Stimulated activated CD8-positive, alpha-beta memory T cell treated with anti-CD3 and anti-CD28 coated beads, Interleukin-15, amount 100 ng/mL, for 24 hours (primary cell): ENCODE data around the gene KRTAP5-11.
"Not testable (repeated sequence)": the region's sequence is repeated elsewhere in the genome, so short reads cannot be mapped to it uniquely, and the experiment has no call there.

ENCODE experiments used
- DNase-seq: peaks from one replicate; pipeline ENCODE4 v3.0.0-alpha.2; 2020; ENCODE audit warnings: low read depth

KRTAP5-11 gene

GRCh38 chr11:71555508-71555907 lies 27.2 kb downstream of the KRTAP5-11 start:
- DNase-seq, result no peak

GRCh38 chr11:71554996-71555395 lies 27.7 kb downstream of the KRTAP5-11 start:
- DNase-seq, result no peak

- no peak for DNase-seq
Observed at GRCh38 chr11:71551711-71552110, 31.0 kb downstream of the KRTAP5-11 start.

- DNase-seq, result no peak
Observed at GRCh38 chr11:71548716-71549151, 33.9 kb downstream of the KRTAP5-11 start.

DNA sequence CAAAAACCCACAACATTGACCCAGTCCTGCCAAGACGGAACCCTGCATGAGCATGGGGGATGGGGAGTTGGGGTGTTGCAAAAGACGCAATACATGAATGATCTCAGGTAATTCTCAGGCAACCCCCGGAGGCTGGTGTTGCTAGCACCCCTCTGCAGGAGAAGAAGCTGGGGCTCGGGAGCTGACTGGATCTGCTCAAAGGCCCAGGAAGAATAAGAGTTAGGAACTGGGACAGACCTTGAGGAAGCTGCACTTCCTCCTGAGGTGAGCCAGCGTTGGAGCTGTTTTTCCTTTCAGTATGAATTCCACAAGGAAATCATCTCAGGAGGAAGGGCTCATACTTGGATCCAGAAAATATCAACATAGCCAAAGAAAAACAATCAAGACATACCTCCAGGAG lies 34.6 kb downstream of the KRTAP5-11 start, which contains the start of gene KRTAP5-9:
KRTAP5-9 (plus strand) TSS at position 301 of the 400 bp plus-strand sequence. CDS start 238 bp downstream, outside the sequence.
- DNase-seq, result no peak

DNA sequence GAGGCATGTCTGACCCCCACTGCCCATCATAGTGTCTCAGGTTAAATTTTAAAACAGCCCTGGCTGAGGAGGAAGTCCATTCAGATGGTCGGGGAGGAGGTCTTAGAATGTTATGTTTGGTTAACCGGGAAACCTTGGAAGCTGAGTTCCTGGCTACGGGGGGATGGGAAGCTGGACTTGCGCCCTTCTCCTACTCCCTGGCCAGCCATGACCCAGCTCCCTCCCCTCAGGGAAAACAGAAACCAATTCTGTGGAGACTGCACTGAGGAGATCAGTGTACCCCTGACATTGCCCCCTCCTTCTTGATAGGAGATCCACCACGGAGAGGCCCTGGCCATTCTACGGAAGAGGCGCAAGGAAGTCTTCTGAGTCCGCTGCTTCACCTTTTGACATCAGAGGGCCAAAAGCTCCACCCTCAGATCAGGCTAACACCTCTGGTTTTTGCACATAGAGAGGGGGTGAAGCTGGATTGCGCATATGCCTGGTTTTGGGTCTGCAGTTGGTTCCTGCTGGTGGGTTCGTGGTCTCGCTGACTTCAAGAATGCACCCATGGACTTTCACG lies 37.2 kb downstream of the KRTAP5-11 start:
- no peak for DNase-seq

- DNase-seq, result no peak
Observed at GRCh38 chr11:71544525-71545214, 38.0 kb downstream of the KRTAP5-11 start.

GRCh38 chr11:71543866-71544265 lies 38.8 kb downstream of the KRTAP5-11 start:
- no peak for DNase-seq

GRCh38 chr11:71542879-71543777 lies 39.5 kb downstream of the KRTAP5-11 start:
- no peak for DNase-seq

DNA sequence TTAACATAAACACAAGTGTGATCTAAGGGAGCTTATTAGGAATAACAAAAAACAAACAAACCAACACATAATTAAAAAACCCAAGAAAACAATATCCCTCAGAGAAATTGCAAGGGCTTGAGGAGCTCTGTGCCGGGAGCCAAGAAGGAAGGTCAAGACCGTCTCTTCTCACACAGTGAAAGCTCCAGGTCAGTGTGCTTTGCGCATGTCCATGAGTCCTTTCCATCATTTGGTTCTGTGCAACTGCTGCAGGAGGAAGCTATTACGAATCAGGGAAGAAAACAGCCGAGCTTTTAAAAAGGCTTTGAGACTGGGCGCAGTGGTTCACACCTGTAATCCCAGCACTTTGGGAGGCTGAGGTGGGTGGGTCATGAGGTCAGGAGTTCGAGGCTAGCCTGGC lies 40.3 kb downstream of the KRTAP5-11 start:
- DNase-seq, result no peak

DNA sequence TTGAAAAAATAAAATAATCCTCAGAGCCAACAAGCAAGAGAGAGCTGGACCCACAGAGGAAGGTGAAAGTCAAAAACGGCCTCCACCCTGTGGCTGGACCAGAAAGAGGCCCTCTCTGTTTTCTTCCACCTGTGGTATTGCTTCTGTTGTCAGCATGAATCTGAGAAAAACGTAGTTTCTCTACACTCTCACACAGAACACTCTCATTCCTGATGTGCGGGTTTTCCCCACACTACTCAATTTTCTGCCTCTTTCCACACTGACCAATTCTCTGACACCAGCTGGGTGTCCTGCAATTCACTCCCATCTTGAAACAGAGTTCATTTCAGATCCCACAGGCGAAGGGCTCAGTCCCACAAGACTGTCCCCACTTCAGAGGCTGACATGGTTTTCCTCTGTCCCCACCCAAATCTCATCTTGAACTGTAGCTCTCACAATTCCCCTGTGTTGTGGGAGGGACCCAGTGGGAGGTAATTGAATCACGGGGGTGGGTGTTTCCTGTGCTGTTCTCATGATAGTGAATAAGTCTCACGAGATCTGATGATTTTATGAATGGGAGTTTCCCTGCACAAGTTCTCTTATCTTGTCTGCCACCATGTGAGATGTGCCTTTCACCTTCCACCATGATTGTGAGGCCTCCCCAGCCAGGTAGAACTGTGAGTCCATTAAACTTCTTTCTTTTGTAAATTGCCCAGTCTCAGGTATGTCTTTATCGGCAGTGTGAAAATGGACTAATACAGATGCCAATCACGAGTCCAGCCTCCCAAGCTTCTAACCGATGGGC lies 42.0 kb downstream of the KRTAP5-11 start:
- DNase-seq, result not testable (repeated sequence)

- DNase-seq, result not testable (repeated sequence)
Observed at GRCh38 chr11:71539971-71540370, 42.7 kb downstream of the KRTAP5-11 start.

DNA sequence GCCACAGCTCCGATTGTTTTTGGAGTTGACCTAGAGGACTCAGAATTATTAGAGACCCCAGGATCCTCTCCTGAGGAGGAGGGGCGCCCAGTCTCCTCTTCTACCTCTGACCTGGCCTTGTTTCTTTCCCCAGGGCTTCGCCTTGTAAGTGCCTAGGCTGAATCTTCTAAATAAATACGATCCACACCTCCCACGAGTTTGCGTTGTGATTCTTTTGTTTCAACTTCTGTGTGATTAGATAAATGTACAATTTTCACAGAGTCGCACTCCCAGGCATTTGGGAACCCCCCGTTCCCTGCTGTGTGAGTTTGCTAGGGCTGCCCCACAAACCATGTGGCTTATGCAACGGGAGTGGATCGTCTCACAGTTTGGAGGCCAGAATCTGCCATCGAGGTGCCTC lies 43.7 kb downstream of the KRTAP5-11 start:
- no peak for DNase-seq

- no peak for DNase-seq
Observed at GRCh38 chr11:71538666-71538990, 44.0 kb downstream of the KRTAP5-11 start.

DNA sequence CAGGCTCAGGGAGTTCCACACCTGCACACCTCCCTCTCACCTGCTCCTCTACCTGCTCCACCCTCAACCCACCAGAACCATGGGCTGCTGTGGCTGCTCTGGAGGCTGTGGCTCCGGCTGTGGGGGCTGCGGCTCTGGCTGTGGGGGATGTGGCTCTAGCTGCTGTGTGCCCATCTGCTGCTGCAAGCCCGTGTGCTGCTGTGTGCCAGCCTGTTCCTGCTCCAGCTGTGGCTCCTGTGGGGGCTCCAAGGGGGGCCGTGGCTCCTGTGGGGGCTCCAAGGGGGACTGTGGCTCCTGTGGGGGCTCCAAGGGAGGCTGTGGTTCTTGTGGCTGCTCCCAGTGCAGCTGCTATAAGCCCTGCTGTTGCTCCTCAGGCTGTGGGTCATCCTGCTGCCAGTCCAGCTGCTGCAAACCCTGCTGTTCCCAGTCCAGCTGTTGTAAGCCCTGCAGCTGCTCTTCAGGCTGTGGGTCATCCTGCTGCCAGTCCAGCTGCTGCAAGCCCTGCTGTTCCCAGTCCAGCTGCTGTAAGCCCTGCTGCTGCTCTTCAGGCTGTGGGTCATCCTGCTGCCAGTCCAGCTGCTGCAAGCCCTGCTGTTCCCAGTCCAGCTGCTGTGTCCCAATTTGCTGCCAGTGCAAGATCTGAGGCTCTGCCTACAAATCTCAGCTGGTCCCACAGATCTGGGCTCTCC lies 44.6 kb downstream of the KRTAP5-11 start, which contains the start of gene KRTAP5-8:
KRTAP5-8 (plus strand) TSS at position 49 of the 689 bp plus-strand sequence; CDS start at position 80, 31 bp downstream.
- not testable (repeated sequence) for DNase-seq

GRCh38 chr11:71537537-71537936 lies 45.1 kb downstream of the KRTAP5-11 start:
- DNase-seq, result no peak

GRCh38 chr11:71535825-71536224 lies 46.9 kb downstream of the KRTAP5-11 start:
- DNase-seq, result no peak

DNA sequence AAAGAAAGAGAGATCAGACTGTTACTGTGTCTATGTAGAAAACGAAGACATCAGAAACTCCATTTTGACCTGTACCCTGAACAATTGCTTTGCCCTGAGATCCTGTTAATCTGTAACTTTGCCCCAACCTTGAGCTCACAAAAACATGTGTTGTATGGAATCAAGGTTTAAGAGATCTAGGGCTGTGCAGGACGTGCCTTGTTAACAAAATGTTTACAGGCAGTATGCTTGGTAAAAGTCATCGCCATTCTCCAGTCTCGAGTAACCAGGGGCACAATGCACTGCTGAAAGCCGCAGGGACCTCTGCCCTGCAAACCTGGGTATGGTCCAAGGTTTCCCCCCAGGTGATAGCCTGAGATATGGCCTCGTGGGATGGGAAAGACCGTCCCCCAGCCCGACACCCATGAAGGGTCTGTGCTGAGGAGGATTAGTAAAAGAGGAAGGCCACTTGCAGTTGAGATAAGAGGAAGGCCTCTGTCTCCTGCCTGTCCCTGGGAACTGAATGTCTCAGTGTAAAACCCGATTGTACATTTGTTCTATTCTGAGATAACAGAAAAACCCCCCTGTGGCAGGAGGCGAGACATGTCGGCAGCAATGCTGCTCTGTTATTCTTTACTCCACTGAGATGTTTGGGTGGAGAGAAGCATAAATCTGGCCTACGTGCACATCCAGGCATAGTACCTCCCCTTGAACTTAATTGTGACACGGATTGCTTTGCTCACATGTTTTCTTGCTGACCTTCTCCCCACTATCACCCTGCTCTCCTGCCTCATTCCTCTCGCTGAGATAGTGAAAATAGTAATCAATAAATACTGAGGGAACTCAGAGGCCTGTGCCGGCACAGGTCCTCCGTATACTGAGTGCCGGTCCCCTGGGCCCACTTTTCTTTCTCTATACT lies 47.7 kb downstream of the KRTAP5-11 start:
- DNase-seq, result not testable (repeated sequence)

GRCh38 chr11:71532036-71532610 lies 50.6 kb downstream of the KRTAP5-11 start:
- DNase-seq, result no peak
